ENCODE measurements around the gene EPN2.

Gene EPN2

DNA sequence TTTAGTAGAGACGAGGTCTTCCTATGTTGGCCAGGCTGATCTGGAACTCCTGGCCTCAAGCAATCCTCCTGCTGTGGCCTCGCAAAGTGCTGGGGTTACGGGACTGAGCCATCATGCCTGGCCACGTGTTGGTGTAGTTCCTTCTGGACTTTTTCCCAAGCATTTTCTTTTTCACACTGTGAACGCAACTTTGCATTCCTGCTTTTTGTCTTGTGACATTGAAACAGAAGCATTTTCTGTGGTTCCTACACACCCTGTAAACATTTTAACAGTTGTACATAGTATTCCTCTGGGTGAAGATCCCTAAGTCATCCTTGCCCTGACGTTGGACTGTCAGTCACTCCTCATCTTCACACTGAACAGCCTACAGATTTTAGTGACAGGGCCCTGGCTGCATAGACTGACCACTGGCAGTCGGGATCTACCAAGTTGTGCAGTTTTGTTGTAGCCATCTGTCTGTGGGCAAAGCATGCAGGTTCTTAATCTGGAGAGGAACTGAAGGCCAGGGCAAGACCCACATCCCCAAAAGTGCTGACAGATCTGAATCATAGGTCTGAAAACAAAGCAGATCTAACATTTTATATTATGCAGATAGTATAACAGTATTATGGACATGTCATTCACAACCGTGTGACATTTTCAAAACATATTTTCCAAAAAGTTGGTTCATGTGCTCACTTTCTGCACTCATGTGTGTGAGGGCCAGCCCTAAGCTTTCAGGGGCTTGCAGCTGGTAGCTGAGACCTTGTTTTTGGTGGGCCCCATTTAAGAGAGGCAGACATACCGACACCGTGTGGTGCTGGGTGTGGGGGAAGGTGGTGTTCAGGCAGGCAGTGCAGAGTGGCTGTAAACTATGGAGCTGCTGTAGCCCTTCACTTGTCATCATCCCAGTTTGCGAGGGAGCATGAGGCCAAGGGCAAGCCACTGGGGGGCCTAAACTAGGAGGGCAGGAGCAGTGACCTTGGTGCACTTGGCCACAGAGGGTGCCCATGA lies 59.9 kb downstream of the EPN2 start:
- DNase-seq: no peak

GRCh38 chr17:19298569-19299213 lies 61.5 kb downstream of the EPN2 start:
- DNase-seq: no peak

DNA sequence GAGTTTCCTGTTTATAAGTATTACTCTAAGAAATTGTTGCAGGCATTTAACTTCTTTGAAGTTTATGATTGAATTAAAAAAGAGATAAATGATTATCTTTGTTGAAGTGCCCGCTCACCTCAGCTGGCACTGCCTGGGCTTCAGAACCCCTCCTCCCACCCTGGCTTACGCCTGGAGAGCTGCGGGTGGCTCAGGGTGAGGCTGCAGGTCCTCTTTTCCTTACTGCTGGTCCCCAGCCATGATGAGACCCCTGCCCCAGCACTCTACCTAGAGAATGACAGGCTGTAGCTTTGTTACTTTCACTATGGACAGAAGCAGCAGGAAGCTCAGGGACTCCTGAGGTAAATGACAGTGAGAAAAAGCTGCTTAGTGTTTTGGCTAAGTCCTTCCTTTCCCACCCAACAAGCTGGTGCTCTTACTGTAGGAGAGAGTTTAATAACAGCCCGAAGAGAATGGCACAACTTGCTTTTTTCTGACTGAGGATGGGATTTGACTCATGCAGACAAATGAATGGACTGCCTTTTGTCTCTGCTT lies 62.1 kb downstream of the EPN2 start:
- no peak for DNase-seq

DNA sequence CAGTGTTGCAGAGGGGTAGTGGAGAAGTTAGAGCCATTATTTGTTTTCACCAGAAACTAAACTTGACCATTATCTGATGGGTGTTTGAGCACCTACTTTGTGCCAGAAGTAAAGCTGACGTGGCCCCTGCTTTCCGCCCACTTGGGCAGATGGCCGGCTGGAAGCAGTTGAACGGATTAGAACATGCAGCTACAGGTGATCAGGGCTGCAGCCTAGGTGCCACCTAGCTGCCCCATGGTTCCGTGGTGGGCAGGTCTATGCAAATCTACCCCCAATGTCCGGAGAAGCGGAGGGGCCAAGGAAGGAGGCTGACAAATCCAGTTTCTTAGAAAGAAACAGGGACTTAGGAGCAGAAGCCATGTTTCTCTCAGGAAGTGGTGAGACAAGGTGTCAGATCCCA lies 62.7 kb downstream of the EPN2 start:
- no peak for DNase-seq

DNA sequence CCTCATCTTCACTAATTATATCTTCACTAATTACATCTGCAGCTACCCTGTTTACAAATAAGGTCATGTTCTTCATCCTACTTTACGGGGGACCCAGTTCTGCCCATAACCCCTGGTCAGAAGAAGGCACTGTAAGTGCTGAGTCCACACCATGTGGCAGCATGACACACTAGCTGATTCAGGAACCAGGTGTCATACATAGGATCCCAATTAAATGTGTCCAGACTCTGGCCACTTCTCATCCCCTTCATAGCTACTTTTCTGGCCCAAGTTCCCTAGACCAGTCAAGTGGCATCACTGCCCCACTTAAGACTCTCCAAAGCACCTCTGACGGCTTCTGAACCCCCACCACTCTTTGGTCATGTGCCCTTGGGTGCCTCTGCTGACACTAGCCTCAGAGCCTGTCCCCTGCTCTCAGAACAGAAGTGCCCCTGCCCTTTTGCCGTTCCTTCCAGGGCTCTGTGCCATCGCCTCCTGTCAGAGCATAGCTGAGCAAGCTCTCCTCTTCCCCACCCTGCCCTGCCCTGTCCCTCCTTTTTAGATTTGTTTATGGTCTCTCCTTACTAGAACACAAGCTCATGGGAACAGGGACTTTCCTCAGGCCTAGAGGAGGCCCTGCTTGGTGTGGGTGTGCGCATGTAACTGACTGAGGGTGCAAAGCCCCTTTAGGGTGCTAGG lies 64.2 kb downstream of the EPN2 start:
- DNase-seq: no peak

DNA sequence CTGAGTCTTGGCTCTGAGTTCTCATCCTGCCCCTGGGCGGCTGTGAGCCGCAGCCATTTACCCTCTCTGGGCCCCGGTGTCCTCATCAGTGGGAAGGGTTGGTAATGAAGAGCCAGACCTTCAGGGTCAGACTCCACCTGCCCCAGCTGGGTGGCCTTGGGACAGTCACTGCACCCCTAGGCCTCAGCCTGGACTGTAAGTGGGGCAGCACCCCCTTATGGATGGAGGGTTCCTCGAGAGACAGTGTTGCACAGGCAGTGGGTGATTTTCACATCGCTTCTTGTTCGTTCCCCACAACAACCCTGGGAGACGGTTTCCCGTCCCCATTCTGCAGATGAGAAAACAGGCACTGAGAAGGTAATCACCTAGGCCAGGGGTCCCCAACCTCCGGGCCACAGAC lies 64.8 kb downstream of the EPN2 start:
- no peak for DNase-seq

DNA sequence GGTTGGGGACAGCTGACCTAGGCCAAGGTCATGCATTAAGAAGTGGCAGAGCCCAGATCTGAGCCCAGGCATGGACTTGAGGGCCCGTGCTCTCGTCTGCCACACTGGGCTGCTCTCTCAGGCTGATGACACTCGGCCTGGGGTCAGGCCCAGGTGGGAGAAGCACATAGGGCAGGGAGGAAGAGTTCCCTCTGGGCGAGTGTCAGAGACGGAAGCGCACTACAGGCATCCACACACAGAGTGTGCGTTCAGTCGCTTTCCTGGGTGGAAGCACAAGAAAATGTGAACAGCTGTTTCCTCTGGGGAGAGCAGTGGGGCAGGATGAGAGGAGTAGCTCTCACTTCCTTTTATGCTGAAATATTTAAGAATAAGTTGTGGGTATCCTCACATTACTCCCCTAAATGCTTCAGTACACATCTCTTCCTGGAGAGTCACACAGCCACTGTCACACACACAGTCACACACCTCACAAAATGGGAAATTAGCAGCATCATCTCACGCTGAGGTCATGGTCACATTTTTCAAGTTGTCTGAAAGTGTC lies 65.7 kb downstream of the EPN2 start:
- no peak for DNase-seq

GRCh38 chr17:19303367-19303776 lies 66.2 kb downstream of the EPN2 start:
- DNase-seq: no peak

- no peak for DNase-seq
Observed at GRCh38 chr17:19304209-19304608, 67.0 kb downstream of the EPN2 start.

GRCh38 chr17:19304751-19305150 lies 67.6 kb downstream of the EPN2 start:
- DNase-seq: no peak

- DNase-seq: no peak
Observed at GRCh38 chr17:19305256-19305655, 68.1 kb downstream of the EPN2 start.

GRCh38 chr17:19305761-19306159 lies 68.6 kb downstream of the EPN2 start:
- DNase-seq: no peak

DNA sequence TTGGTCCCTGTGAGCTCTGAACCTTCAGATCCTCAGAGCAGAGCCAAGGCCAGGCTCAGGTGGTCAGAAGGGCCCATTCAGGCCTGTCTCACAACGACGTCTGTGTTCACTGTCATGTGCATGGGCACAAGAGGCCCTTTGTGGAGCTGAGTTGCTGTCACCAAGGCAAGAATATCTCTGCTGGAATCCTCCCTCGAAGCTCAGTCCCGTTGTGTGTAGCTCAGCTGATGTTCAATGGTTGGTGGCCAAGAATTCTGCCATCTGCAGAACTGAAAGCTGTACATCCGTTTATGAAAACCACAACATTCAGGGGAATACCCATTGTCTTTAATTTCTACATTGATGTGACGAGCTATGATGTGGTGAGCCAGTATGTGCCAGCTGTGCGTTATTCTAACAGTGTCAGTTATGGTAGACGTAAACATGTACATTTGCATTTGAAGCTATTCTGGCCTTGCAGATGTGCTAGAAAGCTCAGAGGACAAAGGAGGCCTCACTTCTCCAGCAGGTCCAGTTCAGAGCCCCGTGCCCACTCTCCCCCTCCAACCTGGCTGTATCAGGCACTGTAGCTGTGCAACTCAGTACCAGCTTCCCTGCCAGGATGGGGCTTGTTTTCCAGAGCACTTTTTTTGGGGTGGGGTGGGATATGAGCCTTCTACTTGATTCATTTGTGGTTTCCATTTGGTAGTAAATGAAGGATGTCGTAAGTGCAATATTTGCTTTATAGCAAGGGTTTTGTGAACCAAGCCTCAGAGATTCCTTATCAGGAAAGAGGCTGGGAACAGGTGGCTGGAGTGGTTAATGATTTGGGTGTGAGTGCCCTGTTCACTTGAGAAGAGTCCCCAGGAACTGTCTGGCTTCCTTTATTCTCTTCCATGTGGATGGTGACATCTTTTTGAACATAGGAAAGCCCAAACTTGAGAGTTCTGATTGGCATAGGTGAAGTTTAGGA lies 69.3 kb downstream of the EPN2 start:
- no peak for DNase-seq

- DNase-seq: no peak
Observed at GRCh38 chr17:19307521-19307920, 70.4 kb downstream of the EPN2 start.

DNA sequence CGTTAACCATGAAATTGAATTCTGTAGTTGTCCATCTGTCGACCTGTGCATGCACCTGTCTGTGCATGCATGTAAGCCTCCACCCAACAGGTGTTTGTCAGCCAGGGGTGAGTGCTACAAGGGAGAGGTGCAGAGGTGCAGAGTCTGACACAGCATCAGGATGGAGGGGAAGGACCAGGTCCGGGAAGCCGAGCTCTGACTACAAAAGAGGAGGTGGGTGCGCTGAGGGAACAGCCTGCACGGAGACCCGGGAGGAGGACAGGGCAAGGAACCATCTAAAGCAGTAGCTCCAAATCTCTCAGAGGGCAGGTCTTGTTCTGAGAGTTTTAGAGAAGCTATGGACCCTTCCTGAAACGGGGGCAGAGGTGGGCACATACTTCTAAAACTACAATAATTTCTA lies 71.2 kb downstream of the EPN2 start:
- no peak for DNase-seq

DNA sequence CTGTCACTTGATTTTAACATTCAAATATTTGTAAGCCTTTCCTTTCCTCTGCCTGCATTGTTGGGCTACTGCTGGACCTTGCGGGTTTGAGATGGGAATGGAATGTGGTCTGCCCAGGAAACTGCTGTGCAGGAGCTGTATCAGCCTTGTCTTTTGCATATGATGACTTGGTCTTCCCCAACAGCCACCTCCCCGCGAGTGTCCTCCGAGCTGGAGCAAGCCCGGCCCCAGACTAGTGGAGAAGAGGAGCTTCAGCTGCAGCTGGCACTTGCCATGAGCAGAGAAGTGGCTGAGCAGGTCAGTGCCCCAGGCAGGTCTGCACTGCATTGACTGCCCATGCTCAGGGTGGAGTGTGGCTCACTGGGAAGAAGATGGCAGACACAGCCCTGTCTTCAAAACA lies 72.5 kb downstream of the EPN2 start:
- DNase-seq: no peak

DNA sequence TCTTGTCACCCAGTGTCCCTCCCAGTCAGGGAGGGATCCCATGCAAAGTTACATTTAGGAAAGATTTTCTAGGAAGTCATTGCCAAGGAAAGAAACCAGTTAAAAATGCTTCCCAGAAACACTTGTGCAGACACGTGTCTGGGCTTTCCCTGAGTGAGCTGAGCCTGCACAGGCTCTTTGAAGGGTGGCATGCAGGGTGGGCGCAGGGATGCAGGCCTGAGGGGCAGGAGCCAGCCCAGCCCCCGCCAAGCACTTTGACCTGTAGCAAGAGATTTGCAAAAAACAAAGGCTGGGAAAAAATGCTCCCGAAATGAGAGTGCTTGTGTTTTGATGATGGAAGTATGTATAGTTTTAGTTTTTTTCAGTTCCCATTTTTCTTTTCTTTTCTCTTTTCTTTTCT lies 73.0 kb downstream of the EPN2 start:
- DNase-seq: no peak

DNA sequence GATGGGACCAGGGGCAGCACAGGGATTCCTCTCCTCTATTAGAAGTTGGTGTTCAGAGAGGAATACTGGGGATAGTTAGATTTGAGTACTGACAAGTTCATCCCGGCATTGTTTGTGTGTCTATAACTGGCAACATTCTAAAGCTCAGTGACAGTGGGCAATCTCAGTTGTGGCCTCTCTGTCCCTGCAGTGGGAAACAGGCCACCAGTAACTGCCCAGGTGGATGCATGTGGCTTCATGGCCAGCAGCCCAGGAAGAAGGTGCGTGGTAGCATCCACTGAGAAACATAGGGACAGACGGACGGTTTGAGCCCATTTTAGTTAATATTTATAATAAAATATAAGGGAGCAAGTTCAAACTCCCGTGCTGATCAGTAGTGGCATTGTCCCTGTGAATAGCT lies 73.8 kb downstream of the EPN2 start:
- DNase-seq: no peak

DNA sequence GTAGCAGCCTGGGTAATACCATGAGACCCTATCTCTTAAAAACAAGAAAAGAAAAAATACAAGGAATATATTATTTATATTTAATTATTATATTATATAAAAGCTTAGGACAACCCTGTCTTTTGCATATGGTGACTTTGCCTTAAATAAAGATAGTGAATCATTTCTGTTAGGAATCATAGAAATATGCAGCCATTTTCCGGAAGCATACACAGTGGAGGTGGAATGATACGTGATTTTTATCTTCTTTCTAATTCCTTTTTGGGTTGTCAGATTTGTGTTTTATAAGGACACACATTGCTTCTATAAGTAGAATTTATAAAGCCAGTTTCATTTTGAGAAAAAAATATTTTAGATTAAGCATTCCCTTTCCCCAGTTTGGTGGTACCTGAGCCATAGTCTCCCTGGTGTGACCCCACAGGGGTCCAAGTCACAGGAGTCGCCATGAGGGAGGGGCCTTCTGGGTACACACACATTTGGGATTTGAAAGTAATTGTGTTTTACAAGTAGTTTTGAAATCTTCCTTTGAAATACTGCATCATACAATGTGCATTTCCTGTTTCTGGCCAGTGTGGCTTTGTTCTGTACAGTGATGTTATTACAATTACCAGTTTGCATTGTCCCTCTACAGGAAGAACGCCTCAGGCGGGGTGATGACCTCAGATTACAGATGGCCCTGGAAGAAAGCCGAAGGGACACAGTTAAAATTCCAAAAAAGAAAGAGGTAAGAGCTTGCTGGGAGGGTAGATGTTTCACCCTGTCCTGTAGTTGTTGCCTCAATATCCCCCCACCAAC lies 74.5 kb downstream of the EPN2 start:
- DNase-seq: no peak

- DNase-seq: no peak
Observed at GRCh38 chr17:19312406-19312805, 75.2 kb downstream of the EPN2 start.

Measured in stimulated activated CD8-positive, alpha-beta memory T cell treated with anti-CD3 and anti-CD28 coated beads, Interleukin-4, amount 100 ng/mL, for 48 hours (primary cell).